HG03575 (cell line): ENCODE results near the gene PDE3A.

ENCODE experiments used
- ATAC-seq: cut with Tn5 transposase; IDR thresholded peaks from one replicate; pipeline ENCODE4 v1.9.1; 2021; ENCODE audit not compliant: unreplicated experiment, insufficient number of reproducible peaks, low FRiP score; ENCODE audit errors: extremely low read depth

PDE3A gene

GRCh38 chr12:20446836-20447235 lies 78.5 kb downstream of the PDE3A start:
- no peak for ATAC-seq

GRCh38 chr12:20448781-20449180 lies 80.4 kb downstream of the PDE3A start:
- no peak for ATAC-seq

GRCh38 chr12:20450591-20451180 lies 82.3 kb downstream of the PDE3A start:
- ATAC-seq: no peak

GRCh38 chr12:20451761-20452160 lies 83.4 kb downstream of the PDE3A start:
- no peak for ATAC-seq

GRCh38 chr12:20452496-20453010 lies 84.2 kb downstream of the PDE3A start:
- no peak for ATAC-seq

- no peak for ATAC-seq
These were observed 85.5 kb downstream of the PDE3A start for GRCh38 chr12:20453756-20454310.

- no peak for ATAC-seq
These were observed 86.8 kb downstream of the PDE3A start for GRCh38 chr12:20455001-20455706.

GRCh38 chr12:20457582-20457981 lies 89.2 kb downstream of the PDE3A start:
- ATAC-seq: no peak

GRCh38 chr12:20458011-20458410 lies 89.7 kb downstream of the PDE3A start:
- ATAC-seq: no peak

GRCh38 chr12:20459920-20460319 lies 91.6 kb downstream of the PDE3A start:
- ATAC-seq: no peak

- no peak for ATAC-seq
These were observed 92.6 kb downstream of the PDE3A start for GRCh38 chr12:20460956-20461355.

GRCh38 chr12:20463913-20464524 lies 95.7 kb downstream of the PDE3A start:
- no peak for ATAC-seq

GRCh38 chr12:20469300-20469699 lies 101.0 kb downstream of the PDE3A start:
- ATAC-seq: no peak

- no peak for ATAC-seq
These were observed 101.4 kb downstream of the PDE3A start for GRCh38 chr12:20469756-20470155.

- no peak for ATAC-seq
These were observed 103.9 kb downstream of the PDE3A start for GRCh38 chr12:20472102-20472782.

GRCh38 chr12:20473133-20473532 lies 104.8 kb downstream of the PDE3A start:
- ATAC-seq: no peak

GRCh38 chr12:20474016-20474415 lies 105.7 kb downstream of the PDE3A start:
- ATAC-seq: no peak

- no peak for ATAC-seq
These were observed 106.1 kb downstream of the PDE3A start for GRCh38 chr12:20474443-20474842.

- ATAC-seq: no peak
These were observed 107.2 kb downstream of the PDE3A start for GRCh38 chr12:20475542-20475941.
